Endothelial cell of umbilical vein (primary cell): ENCODE measurements around the gene COX7A2. TPM values are rescaled to one million over a fixed set of nuclear protein-coding genes. Genes with fewer than 3 reads are reported as not detected.

Experiments used
- BruUV-seq: library from RNA; stranded (reverse); fragments of 400-500 nt; replicated peaks from 2 replicates; lab custom pipeline; 2021; lab: Mats Ljungman, UMichigan
- CTCF ChIA-PET: fragments of 300-600, 350-600 bp; sonication (Branson Sonifier 250); formaldehyde crosslinking; loops from one replicate; lab custom pipeline; 2021; ENCODE audit warnings: antibody characterized with exemption, inconsistent platforms; lab: Charles Lee
- POLR2A ChIA-PET: fragments of 300-600, 350-600 bp; sonication (Branson Sonifier 250); formaldehyde crosslinking; loops from one replicate; lab custom pipeline; 2021; ENCODE audit warnings: antibody characterized with exemption, inconsistent platforms; lab: Charles Lee
- DNase-seq: peaks from one replicate; pipeline ENCODE4 v3.0.0-alpha.2; 2011; ENCODE audit warnings: low read depth, low spot score
- FAIRE-seq: peaks from 2 replicates; lab custom pipeline; 2011; peaks lifted over from hg19 to GRCh38; lab: Jason Lieb, UNC
- H2AFZ ChIP-seq: 2 replicates; pipeline ENCODE4 v1.6.0; 2012; ENCODE audit warnings: low read depth, low read length, control low read depth, inconsistent platforms
- H3K27ac ChIP-seq: 2 replicates; pipeline ENCODE4 v1.5.1; 2011; ENCODE audit warnings: low read depth, mild to moderate bottlenecking, control low read depth, low read length, moderate library complexity; ENCODE audit not compliant: insufficient read depth
- H3K27me3 ChIP-seq, 2 experiments: 2 replicates each; pipeline versions ENCODE4 v1.6.0 to v1.6.1; 2011; ENCODE audit warnings: low read length in 2 of 2, mixed read lengths in 1 of 2; ENCODE audit not compliant: control insufficient read depth in 2 of 2, insufficient read depth in 2 of 2
- H3K36me3 ChIP-seq, 2 experiments: 2 replicates in 1 of 2; 3 replicates in 1 of 2; pipeline ENCODE4 v1.5.1; 2011; ENCODE audit warnings: low read length in 2 of 2, mild to moderate bottlenecking in 1 of 2, moderate library complexity in 1 of 2; ENCODE audit not compliant: control insufficient read depth in 2 of 2, insufficient read depth in 2 of 2; ENCODE audit errors: extremely low read depth in 1 of 2
- H3K4me1 ChIP-seq: 3 replicates; pipeline ENCODE4 v1.5.1; 2011; ENCODE audit warnings: mild to moderate bottlenecking, low read length; ENCODE audit not compliant: control insufficient read depth, insufficient read depth; ENCODE audit errors: extremely low read depth
- H3K4me2 ChIP-seq: 2 replicates; pipeline ENCODE4 v1.6.1; 2011; ENCODE audit warnings: low read length, control low read depth, mixed read lengths; ENCODE audit not compliant: insufficient read depth
- H3K4me3 ChIP-seq, 3 experiments: fragments of 200-600 bp in 1 of 3; sonication (generic), shearing (Covaris generic) in 1 of 3; replicated peaks in 1 of 3; 2 replicates each; pipeline ENCODE4 v1.5.1; 2011 to 2016; ENCODE audit warnings: control low read depth in 3 of 3, low read length in 3 of 3, mild to moderate bottlenecking in 2 of 3, inconsistent platforms in 1 of 3, low read depth in 1 of 3, moderate library complexity in 1 of 3; ENCODE audit not compliant: insufficient read depth in 1 of 3
- H3K79me2 ChIP-seq: 2 replicates; pipeline ENCODE4 v1.6.0; 2012; ENCODE audit warnings: low read length, inconsistent platforms; ENCODE audit not compliant: control insufficient read depth, insufficient read depth
- H3K9ac ChIP-seq: replicated peaks from 2 replicates; pipeline ENCODE3; 2011; ENCODE audit warnings: low read length, control low read depth; ENCODE audit not compliant: insufficient read depth; ENCODE audit errors: extremely low read depth
- H3K9me1 ChIP-seq: replicated peaks from 3 replicates; pipeline ENCODE4 v1.6.0; 2011; ENCODE audit warnings: mild to moderate bottlenecking, low read length; ENCODE audit not compliant: control insufficient read depth, insufficient read depth; ENCODE audit errors: extremely low read depth
- H3K9me3 ChIP-seq: replicated peaks from 2 replicates; pipeline ENCODE4 v1.5.1; 2012; ENCODE audit warnings: low read length, inconsistent platforms; ENCODE audit not compliant: control insufficient read depth, insufficient read depth
- H4K20me1 ChIP-seq: replicated peaks from 2 replicates; pipeline ENCODE3; 2011; ENCODE audit warnings: mild to moderate bottlenecking, low read length; ENCODE audit not compliant: control insufficient read depth, insufficient read depth; ENCODE audit errors: extremely low read depth
- CTCF ChIP-seq, 2 donors: IDR thresholded peaks; 1 replicate in 1 of 2; 2 replicates in 1 of 2; pipeline ENCODE4 v1.5.1; 2011; ENCODE audit warnings: low read length in 2 of 2, mild to moderate bottlenecking in 2 of 2, moderate library complexity in 2 of 2, control low read depth in 1 of 2, inconsistent platforms in 1 of 2, low read depth in 1 of 2; ENCODE audit not compliant: insufficient read depth in 1 of 2; ENCODE audit errors: extremely low read depth in 1 of 2
- EZH2 ChIP-seq: IDR thresholded peaks from 2 replicates; pipeline ENCODE4 v1.6.1; 2012; ENCODE audit warnings: borderline replicate concordance, low read depth, mild to moderate bottlenecking, moderate library complexity, low read length, inconsistent platforms; ENCODE audit not compliant: severe bottlenecking
- FOS ChIP-seq: IDR thresholded peaks from 2 replicates; pipeline ENCODE4 v1.6.1; 2011; ENCODE audit warnings: mild to moderate bottlenecking, low read length, moderate library complexity, borderline replicate concordance; ENCODE audit not compliant: insufficient read depth
- GATA2 ChIP-seq: IDR thresholded peaks from 2 replicates; pipeline ENCODE4 v1.7.0; 2011; ENCODE audit warnings: low read depth, mild to moderate bottlenecking, moderate library complexity, mixed read lengths, low read length; ENCODE audit not compliant: insufficient read length, insufficient read depth
- JUN ChIP-seq: IDR thresholded peaks from 2 replicates; pipeline ENCODE4 v1.6.1; 2011; ENCODE audit warnings: borderline replicate concordance, low read depth; ENCODE audit not compliant: insufficient read length, insufficient read depth
- MAX ChIP-seq: IDR thresholded peaks from 2 replicates; pipeline ENCODE4 v1.6.1; 2011; ENCODE audit not compliant: insufficient read depth, insufficient read length
- MYC ChIP-seq: IDR thresholded peaks from one replicate; pipeline ENCODE4 v1.6.1; 2011; ENCODE audit warnings: mild to moderate bottlenecking, low read depth, low read length
- POLR2A ChIP-seq: IDR thresholded peaks from 2 replicates; pipeline ENCODE4 v1.6.1; 2012; ENCODE audit warnings: low read depth, mild to moderate bottlenecking, control low read depth, low read length
- POLR2AphosphoS5 ChIP-seq: IDR thresholded peaks from 2 replicates; pipeline ENCODE4 v1.6.1; 2012; ENCODE audit warnings: low read depth, mild to moderate bottlenecking, control low read depth, low read length, moderate library complexity; ENCODE audit not compliant: insufficient read depth
- dilution Hi-C: fragments of 300-500 bp; cut with MboI; formaldehyde crosslinking; loops from one replicate; pipeline ENCODE4 v1.15.0; 2019; ENCODE audit warnings: low sequenced_read_pairs; ENCODE audit not compliant: extremely low pct_ligation_motif_present
- intact Hi-C: fragments of 100-400 bp; cut with micrococcal nuclease; formaldehyde crosslinking; loops from one replicate; pipeline ENCODE4 v1.10.0; 2022
- polyA plus RNA-seq, 4 experiments: library from polyadenylated mRNA; depleted of rRNA in 3 of 4; stranded (reverse) in 3 of 4; unstranded in 1 of 4; fragments of >200 nt; gene quantifications; 2 replicates each; pipeline versions ENCODE4 v1.2.1 to v1.2.3, GENCODE V29; 2011 to 2012; ENCODE audit warnings: missing spikeins in 1 of 4
- total RNA-seq: library from RNA; stranded (reverse); gene quantifications from 2 replicates; pipeline ENCODE4 v1.2.3, GENCODE V29; 2021

Gene COX7A2
- total and polyA plus RNA-seq, 2 donors (not counting 3 experiments of a cell fraction or from before 2014, with no cell fraction given), result 254 to 426 TPM

GRCh38 chr6:75220357-75220756 lies 23.2 kb downstream of the COX7A2 start:
- Histone ChIP-seq H3K79me2 (no peaks in the 10 kb centered on the region), H2AFZ (no peak overlapping the region), H3K4me1 (peaks cover 5% of the 10 kb centered on the region), H3K4me2 (no peak overlapping the region), H4K20me1 (no peaks in the 10 kb centered on the region), H3K27ac (no peak overlapping the region), H3K27me3 (peaks cover 4 to 10% of the 10 kb centered on the region in 2 experiments), H3K4me3 (no peak overlapping the region), H3K9ac (no peak overlapping the region), H3K9me1 (no peaks in the 10 kb centered on the region), H3K9me3 (no peaks in the 10 kb centered on the region), H3K36me3 (no peaks in the 10 kb centered on the region)
- TF ChIP-seq FOS (peak; percentile 14), CTCF (IDR thresholded peaks at IDR 0.05; ENCODE audit: extremely low read depth in 1 of 2, insufficient read depth in 1 of 2, low read depth in 1 of 2, low read length in 2 of 2) (no peak)
- intact Hi-C loops (no loop called here), dilution Hi-C loops (no loop called here)
- ChIA-PET POLR2A (no interaction called here), CTCF (interaction anchor here (0.6 to 2.3 kb wide), 5 partner anchors 9 to 1481 kb away, joined by 3 to 41 read pairs (median 5); no protein-coding TSS in a partner anchor)
- BruUV-seq, result no TSS peak
- DNase-seq, result peak; percentile 30
- FAIRE-seq, result no peak

GRCh38 chr6:75219263-75219662 lies 24.3 kb downstream of the COX7A2 start:
- dilution Hi-C loops (no loop called here), intact Hi-C loops (no loop called here)
- peaks cover 0 to 8% of the 10 kb centered on the region in 2 experiments for H3K27me3 ChIP-seq
- H3K9ac ChIP-seq, result no peak overlapping the region
- H3K4me3 ChIP-seq, result no peak overlapping the region
- no TSS peak for BruUV-seq
- no peak overlapping the region for H3K4me2 ChIP-seq
- ChIA-PET CTCF (interaction anchor here (2.3 kb wide), 1 partner anchor 9 kb away, joined by 41 read pairs; no protein-coding TSS in a partner anchor), POLR2A (no interaction called here)
- no peaks in the 10 kb centered on the region for H3K36me3 ChIP-seq
- no peak for DNase-seq
- TF ChIP-seq POLR2A (no peak), MYC (no peak), MAX (no peak), JUN (no peak), FOS (no peak), EZH2 (no peak), CTCF (IDR thresholded peaks at IDR 0.05; ENCODE audit: extremely low read depth in 1 of 2, insufficient read depth in 1 of 2, low read depth in 1 of 2, low read length in 2 of 2) (no peak), GATA2 (no peak), POLR2AphosphoS5 (no peak)
- no peaks in the 10 kb centered on the region for H4K20me1 ChIP-seq
- no peaks in the 10 kb centered on the region for H3K9me3 ChIP-seq
- no peak overlapping the region for H3K27ac ChIP-seq
- peaks cover 5% of the 10 kb centered on the region for H3K4me1 ChIP-seq
- H3K79me2 ChIP-seq, result no peaks in the 10 kb centered on the region
- FAIRE-seq, result no peak
- H3K9me1 ChIP-seq, result no peaks in the 10 kb centered on the region
- H2AFZ ChIP-seq, result no peak overlapping the region
